Hematopoietic multipotent progenitor cell treated with erythropoietin and hydrocortisone succinate and interleukin-3 and kit ligand, for 4 days (in vitro differentiated cells): Measurements from ENCODE around the gene MCM6.
"Not testable (repeated sequence)": the region's sequence is repeated elsewhere in the genome, so short reads cannot be mapped to it uniquely, and the experiment has no call there.

Source experiments
- DNase-seq: peaks from one replicate; pipeline ENCODE4 v3.0.0-alpha.2; 2015

MCM6 gene

GRCh38 chr2:135876066-135876711 lies at the start of gene MCM6:
TSS of gene MCM6 (minus strand) at chr2:135876443. CDS start at chr2:135876365, 78 bp downstream.
- peak; percentile 100 for DNase-seq

GRCh38 chr2:135925571-135925970 lies 49.3 kb upstream of the MCM6 start:
- no peak for DNase-seq

- peak; percentile 76 for DNase-seq
Observed at GRCh38 chr2:135916207-135916606, 40.0 kb upstream of the MCM6 start.

GRCh38 chr2:135914485-135914884 lies 38.2 kb upstream of the MCM6 start:
- no peak for DNase-seq

- peak; percentile 82 for DNase-seq
Observed at GRCh38 chr2:135913727-135914365, 37.6 kb upstream of the MCM6 start.

GRCh38 chr2:135909976-135910375 lies 33.7 kb upstream of the MCM6 start:
- no peak for DNase-seq

GRCh38 chr2:135905679-135906078 lies 29.4 kb upstream of the MCM6 start:
- no peak for DNase-seq

GRCh38 chr2:135904341-135904989 lies 28.2 kb upstream of the MCM6 start:
- DNase-seq: peak; percentile 55

- no peak for DNase-seq
Observed at GRCh38 chr2:135903650-135904049, 27.4 kb upstream of the MCM6 start.

GRCh38 chr2:135899567-135899966 lies 23.3 kb upstream of the MCM6 start:
- no peak for DNase-seq

- no peak for DNase-seq
Observed at GRCh38 chr2:135898234-135898786, 22.1 kb upstream of the MCM6 start.

- DNase-seq: no peak
Observed at GRCh38 chr2:135894930-135895329, 18.7 kb upstream of the MCM6 start.

- no peak for DNase-seq
Observed at GRCh38 chr2:135893374-135893794, 17.1 kb upstream of the MCM6 start.

GRCh38 chr2:135890835-135891234 lies 14.6 kb upstream of the MCM6 start:
- peak; percentile 63 for DNase-seq

- no peak for DNase-seq
Observed at GRCh38 chr2:135890149-135890548, 13.9 kb upstream of the MCM6 start.

- not testable (repeated sequence) for DNase-seq
Observed at GRCh38 chr2:135888587-135888986, 12.3 kb upstream of the MCM6 start.

- no peak for DNase-seq
Observed at GRCh38 chr2:135885709-135886108, 9.5 kb upstream of the MCM6 start.

- DNase-seq: no peak
Observed at GRCh38 chr2:135882415-135882814, 6.2 kb upstream of the MCM6 start.

- DNase-seq: not testable (repeated sequence)
Observed at GRCh38 chr2:135876770-135877169, 527 bp upstream of the MCM6 start.

GRCh38 chr2:135875491-135876065 lies 665 bp downstream of the MCM6 start:
- peak; percentile 89 for DNase-seq

GRCh38 chr2:135874777-135875365 lies 1.4 kb downstream of the MCM6 start:
- no peak for DNase-seq

- no peak for DNase-seq
Observed at GRCh38 chr2:135870571-135870970, 5.7 kb downstream of the MCM6 start.

GRCh38 chr2:135863233-135863632 lies 13.0 kb downstream of the MCM6 start:
- DNase-seq: no peak
